GM18526 (cell line): Measurements from ENCODE around the gene USH1G.

Experiments
- POLR2A ChIP-seq: IDR thresholded peaks from 3 replicates; pipeline ENCODE4 v1.6.1; 2011; ENCODE audit not compliant: insufficient read length; ENCODE audit errors: extremely low read depth

The USH1G gene

GRCh38 chr17:74901353-74902135, 21.5 kb downstream of the USH1G start:
- TF ChIP-seq POLR2A: no peak

GRCh38 chr17:74900208-74900607, 22.8 kb downstream of the USH1G start:
- no peak for TF ChIP-seq POLR2A

- TF ChIP-seq POLR2A: no peak
These were observed 24.6 kb downstream of the USH1G start for GRCh38 chr17:74898376-74898946.

GRCh38 chr17:74893936-74894671, 29.0 kb downstream of the USH1G start:
- TF ChIP-seq POLR2A: no peak

- no peak for TF ChIP-seq POLR2A
These were observed 29.8 kb downstream of the USH1G start, which contains the start of gene FADS6 for GRCh38 chr17:74892974-74893911. Gene FADS6 (minus strand): TSS chr17:74893633. CDS start chr17:74893595, 38 bp downstream.

GRCh38 chr17:74892013-74892841, 30.8 kb downstream of the USH1G start:
- TF ChIP-seq POLR2A: no peak

- no peak for TF ChIP-seq POLR2A
These were observed 32.5 kb downstream of the USH1G start for GRCh38 chr17:74890554-74890953.

- no peak for TF ChIP-seq POLR2A
These were observed 34.6 kb downstream of the USH1G start for GRCh38 chr17:74888469-74888868.

- TF ChIP-seq POLR2A: no peak
These were observed 39.8 kb downstream of the USH1G start for GRCh38 chr17:74883241-74883745.

GRCh38 chr17:74882517-74883240, 40.4 kb downstream of the USH1G start:
- no peak for TF ChIP-seq POLR2A

- no peak for TF ChIP-seq POLR2A
These were observed 42.0 kb downstream of the USH1G start for GRCh38 chr17:74881073-74881472.

- no peak for TF ChIP-seq POLR2A
These were observed 43.7 kb downstream of the USH1G start for GRCh38 chr17:74879308-74879707.

GRCh38 chr17:74878658-74879057, 44.4 kb downstream of the USH1G start:
- TF ChIP-seq POLR2A: no peak
